GM18858 (cell line): Measurements from ENCODE around the gene PPP6R2.

Source experiments
- ATAC-seq: cut with Tn5 transposase; IDR thresholded peaks from one replicate; pipeline ENCODE4 v1.9.1; 2021; ENCODE audit not compliant: unreplicated experiment

PPP6R2 gene

DNA sequence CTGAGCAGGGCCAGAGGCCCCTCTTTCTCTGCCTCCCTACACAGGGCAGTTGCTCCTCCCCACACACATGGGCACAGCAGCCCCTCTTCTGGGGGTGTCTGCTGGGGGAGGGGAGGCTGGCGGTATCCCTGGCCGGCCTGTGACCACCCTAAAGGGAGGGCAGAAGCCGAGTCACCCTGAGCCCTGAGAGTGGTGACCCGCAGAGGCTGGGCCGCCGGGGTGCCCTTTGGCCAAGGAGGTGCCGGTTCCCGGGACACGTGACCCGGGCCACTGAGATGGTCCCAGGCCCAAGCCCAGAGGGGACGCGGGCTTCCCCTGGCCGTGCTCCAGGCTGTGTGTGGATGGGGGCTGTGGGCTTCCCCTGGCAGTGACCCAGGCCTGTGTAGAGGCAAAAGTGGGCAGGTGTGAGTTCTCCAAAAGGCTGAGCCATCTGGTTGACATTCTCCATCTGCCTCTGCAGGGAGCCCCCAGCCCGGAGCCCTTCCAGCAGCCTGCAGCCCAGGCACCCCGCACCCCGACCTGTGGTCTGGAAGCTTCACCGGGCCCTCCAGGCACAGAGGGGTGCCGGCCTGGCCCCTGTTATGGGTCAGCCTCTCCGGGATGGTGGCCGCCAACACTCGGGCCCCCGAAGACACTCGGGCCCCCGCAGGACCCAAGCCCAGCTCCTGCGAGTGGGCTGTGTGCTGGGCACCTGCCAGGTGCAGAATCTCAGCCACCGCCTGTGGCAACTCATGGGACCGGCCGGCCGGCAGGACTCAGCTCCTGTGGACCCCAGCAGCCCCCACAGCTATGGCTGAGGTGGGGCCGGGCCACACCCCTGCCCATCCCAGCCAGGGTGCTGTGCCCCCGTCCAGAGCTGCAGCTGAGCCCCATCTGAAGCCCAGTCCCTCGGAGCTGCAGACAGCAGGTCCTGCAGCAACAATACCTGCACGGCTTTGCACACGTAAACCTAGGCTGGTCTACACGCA, 139.3 kb downstream of the PPP6R2 start:
- no peak for ATAC-seq

GRCh38 chr22:50483106-50483505, 140.0 kb downstream of the PPP6R2 start:
- ATAC-seq: no peak

DNA sequence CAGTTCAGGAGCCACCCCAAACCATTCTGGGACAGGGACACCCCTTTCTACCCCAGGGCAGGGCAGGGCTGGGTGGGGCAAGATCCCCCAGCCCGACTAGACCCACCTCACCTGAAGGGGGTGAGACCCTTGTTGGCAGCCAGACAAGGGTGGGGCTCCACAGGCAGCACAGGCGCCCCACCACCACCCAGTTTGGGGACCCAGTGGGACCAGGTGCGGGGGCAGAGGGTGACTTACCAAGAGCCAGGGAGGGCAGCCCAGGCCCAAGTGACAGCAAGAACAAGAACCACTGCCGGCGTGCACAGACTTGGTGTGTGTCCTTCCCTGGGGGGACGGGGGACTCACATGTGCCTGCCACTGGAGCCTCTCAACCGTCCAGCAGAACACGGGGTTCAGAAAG, 140.4 kb downstream of the PPP6R2 start:
- ATAC-seq: no peak

- ATAC-seq: no peak
These were observed 141.1 kb downstream of the PPP6R2 start for GRCh38 chr22:50483977-50484853.

- no peak for ATAC-seq
These were observed 142.3 kb downstream of the PPP6R2 start for GRCh38 chr22:50485221-50486131.

GRCh38 chr22:50486561-50487289, 143.6 kb downstream of the PPP6R2 start, which contains the start of gene MIOX:
MIOX (plus strand) TSS chr22:50486859; CDS start chr22:50486898, 39 bp downstream.
- no peak for ATAC-seq

GRCh38 chr22:50487290-50488005, 144.3 kb downstream of the PPP6R2 start:
- ATAC-seq: no peak

DNA sequence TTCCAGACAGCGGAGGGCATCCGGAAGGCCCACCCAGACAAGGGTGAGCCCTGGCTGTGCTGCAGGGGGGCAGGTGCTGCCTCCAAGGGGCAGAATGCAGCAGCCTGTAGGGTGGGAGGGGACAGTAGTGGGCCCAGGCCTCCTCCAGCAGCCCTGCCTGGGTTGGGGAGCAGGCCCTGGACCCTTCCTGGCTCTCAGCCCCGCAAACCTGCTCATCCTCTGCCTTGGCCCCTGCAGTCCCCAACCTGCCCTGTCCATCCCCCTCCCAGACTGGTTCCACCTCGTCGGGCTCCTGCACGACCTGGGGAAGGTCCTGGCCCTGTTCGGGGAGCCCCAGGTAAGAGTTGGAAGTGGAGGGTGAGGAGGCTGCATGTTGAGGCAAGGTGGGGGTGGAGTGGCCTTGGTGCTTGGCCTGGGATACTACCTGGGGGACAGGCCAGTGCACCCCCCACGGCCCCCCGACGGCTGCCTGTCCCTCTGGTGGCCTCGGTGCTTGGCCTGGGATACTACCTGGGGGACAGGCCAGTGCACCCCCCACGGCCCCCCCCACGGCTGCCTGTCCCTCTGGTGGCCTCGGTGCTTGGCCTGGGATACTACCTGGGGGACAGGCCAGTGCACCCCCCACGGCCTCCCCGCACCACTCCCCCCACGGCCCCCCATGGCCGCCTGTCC, 145.0 kb downstream of the PPP6R2 start:
- no peak for ATAC-seq

DNA sequence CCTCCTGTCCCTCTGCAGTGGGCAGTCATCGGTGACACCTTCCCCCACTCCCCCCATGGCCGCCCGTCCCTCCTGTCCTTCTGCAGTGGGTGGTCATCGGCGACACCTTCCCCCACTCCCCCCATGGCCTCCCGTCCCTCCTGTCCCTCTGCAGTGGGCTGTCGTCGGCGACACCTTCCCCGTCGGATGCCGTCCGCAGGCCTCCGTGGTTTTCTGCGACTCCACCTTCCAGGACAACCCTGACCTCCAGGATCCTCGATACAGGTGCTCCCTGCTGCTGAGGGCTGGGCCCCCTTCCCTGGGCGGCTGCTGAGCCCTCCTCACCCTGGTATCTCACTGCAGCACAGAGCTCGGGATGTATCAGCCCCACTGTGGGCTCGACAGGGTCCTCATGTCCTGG, 145.8 kb downstream of the PPP6R2 start:
- no peak for ATAC-seq

- no peak for ATAC-seq
These were observed 146.5 kb downstream of the PPP6R2 start for GRCh38 chr22:50489363-50490243.

GRCh38 chr22:50490531-50491308, 147.6 kb downstream of the PPP6R2 start:
- no peak for ATAC-seq
